Effector memory CD4-positive, alpha-beta T cell (primary cell): ENCODE data around the gene C1QTNF4.

Experiments
- DNase-seq, 3 donors: peaks; one replicate each; pipeline ENCODE4 v3.0.0-alpha.2; 2020
- H3K27ac ChIP-seq: 2 replicates; pipeline ENCODE4 v1.7.0; 2013; ENCODE audit warnings: mild to moderate bottlenecking, low read length, moderate library complexity; ENCODE audit not compliant: insufficient read depth, poor library complexity, severe bottlenecking
- H3K27me3 ChIP-seq: replicated peaks from 2 replicates; pipeline ENCODE4 v1.7.0; 2013; ENCODE audit warnings: mild to moderate bottlenecking, low read length; ENCODE audit not compliant: insufficient read depth, control insufficient read depth, poor library complexity, severe bottlenecking
- H3K36me3 ChIP-seq: 2 replicates; pipeline ENCODE4 v1.7.0; 2013; ENCODE audit warnings: mild to moderate bottlenecking, low read length, moderate library complexity; ENCODE audit not compliant: control insufficient read depth, insufficient read depth
- H3K4me1 ChIP-seq: 2 replicates; pipeline ENCODE4 v1.7.0; 2013; ENCODE audit warnings: low read length, mild to moderate bottlenecking; ENCODE audit not compliant: control insufficient read depth, insufficient read depth, poor library complexity, severe bottlenecking
- H3K4me3 ChIP-seq: 2 replicates; pipeline ENCODE4 v1.7.0; 2013; ENCODE audit warnings: low read length, low read depth, mild to moderate bottlenecking; ENCODE audit not compliant: insufficient read depth, poor library complexity, severe bottlenecking
- H3K9me3 ChIP-seq: 2 replicates; pipeline ENCODE4 v1.7.0; 2013; ENCODE audit warnings: mild to moderate bottlenecking, low read length, moderate library complexity; ENCODE audit not compliant: control insufficient read depth

The C1QTNF4 gene

GRCh38 chr11:47595967-47596366, 1.8 kb upstream of the C1QTNF4 start:
- no peak overlapping the region for H3K4me3 ChIP-seq
- H3K9me3 ChIP-seq: no peaks in the 10 kb centered on the region
- H3K27ac ChIP-seq: no peak overlapping the region
- peaks cover 14% of the 10 kb centered on the region for H3K27me3 ChIP-seq
- H3K4me1 ChIP-seq: no peaks in the 10 kb centered on the region
- no peaks in the 10 kb centered on the region for H3K36me3 ChIP-seq
- no peak for DNase-seq

DNA sequence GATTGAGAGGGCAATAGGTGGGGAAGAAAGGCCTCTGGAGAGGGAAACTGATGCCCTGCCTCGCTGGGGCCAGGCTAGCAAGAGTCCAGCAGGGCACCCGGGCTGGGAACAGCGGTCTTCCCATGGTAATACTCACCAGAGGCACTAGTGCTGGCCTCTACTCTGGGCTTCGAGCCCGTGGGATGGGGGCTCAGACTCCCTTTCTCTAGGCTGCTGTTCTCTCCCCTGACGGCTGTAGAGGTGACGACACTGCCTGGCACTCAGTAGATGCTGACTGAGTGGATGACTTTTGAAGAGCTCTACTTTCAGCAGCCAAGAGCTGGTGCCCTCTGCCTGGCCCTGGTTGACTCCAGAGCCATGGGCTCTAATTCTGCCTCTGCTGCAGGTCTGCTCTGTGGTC, 818 bp upstream of the C1QTNF4 start:
- H3K9me3 ChIP-seq: no peaks in the 10 kb centered on the region
- peaks cover 14% of the 10 kb centered on the region for H3K27me3 ChIP-seq
- no peak overlapping the region for H3K4me3 ChIP-seq
- no peaks in the 10 kb centered on the region for H3K36me3 ChIP-seq
- no peaks in the 10 kb centered on the region for H3K4me1 ChIP-seq
- no peak overlapping the region for H3K27ac ChIP-seq
- DNase-seq: no peak

GRCh38 chr11:47593492-47593933, 698 bp downstream of the C1QTNF4 start:
- H3K27me3 ChIP-seq: peaks cover 14% of the 10 kb centered on the region
- no peak overlapping the region for H3K4me3 ChIP-seq
- H3K36me3 ChIP-seq: no peaks in the 10 kb centered on the region
- no peaks in the 10 kb centered on the region for H3K9me3 ChIP-seq
- no peaks in the 10 kb centered on the region for H3K4me1 ChIP-seq
- DNase-seq: no peak
- no peak overlapping the region for H3K27ac ChIP-seq

- Histone ChIP-seq H3K27me3 (peaks cover 14% of the 10 kb centered on the region), H3K27ac (no peak overlapping the region), H3K9me3 (no peaks in the 10 kb centered on the region), H3K4me1 (no peaks in the 10 kb centered on the region), H3K36me3 (no peaks in the 10 kb centered on the region), H3K4me3 (no peak overlapping the region)
- no peak for DNase-seq
Observed at GRCh38 chr11:47592970-47593369, 1.2 kb downstream of the C1QTNF4 start.

DNA sequence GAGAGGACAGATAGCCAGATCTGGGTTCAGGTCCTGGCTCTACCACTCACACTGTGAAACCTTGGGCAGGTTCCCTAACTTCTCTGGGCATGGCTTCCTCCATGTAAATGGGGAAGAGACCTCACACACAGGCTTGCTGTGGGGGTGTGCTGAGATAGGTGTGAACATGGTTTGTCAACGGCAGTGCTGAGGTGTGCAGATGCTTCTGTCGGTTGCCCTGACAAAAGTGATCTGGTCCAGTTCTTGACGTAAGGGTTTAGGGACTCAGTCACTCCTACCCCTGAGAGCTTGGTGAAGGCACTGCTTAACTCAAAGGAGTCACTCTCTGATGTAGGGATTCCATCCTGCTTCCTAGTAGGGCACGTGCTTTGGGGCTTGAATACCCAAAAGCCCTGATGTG, 2.0 kb downstream of the C1QTNF4 start:
- peaks cover 14% of the 10 kb centered on the region for H3K27me3 ChIP-seq
- H3K4me1 ChIP-seq: no peaks in the 10 kb centered on the region
- H3K9me3 ChIP-seq: no peaks in the 10 kb centered on the region
- DNase-seq: no peak
- no peak overlapping the region for H3K4me3 ChIP-seq
- H3K27ac ChIP-seq: no peak overlapping the region
- no peaks in the 10 kb centered on the region for H3K36me3 ChIP-seq

- H3K36me3 ChIP-seq: no peaks in the 10 kb centered on the region
- H3K27me3 ChIP-seq: peaks cover 14% of the 10 kb centered on the region
- no peak for DNase-seq
- H3K4me3 ChIP-seq: no peak overlapping the region
- no peaks in the 10 kb centered on the region for H3K4me1 ChIP-seq
- no peaks in the 10 kb centered on the region for H3K9me3 ChIP-seq
- H3K27ac ChIP-seq: no peak overlapping the region
Observed at GRCh38 chr11:47591764-47592163, 2.4 kb downstream of the C1QTNF4 start.

DNA sequence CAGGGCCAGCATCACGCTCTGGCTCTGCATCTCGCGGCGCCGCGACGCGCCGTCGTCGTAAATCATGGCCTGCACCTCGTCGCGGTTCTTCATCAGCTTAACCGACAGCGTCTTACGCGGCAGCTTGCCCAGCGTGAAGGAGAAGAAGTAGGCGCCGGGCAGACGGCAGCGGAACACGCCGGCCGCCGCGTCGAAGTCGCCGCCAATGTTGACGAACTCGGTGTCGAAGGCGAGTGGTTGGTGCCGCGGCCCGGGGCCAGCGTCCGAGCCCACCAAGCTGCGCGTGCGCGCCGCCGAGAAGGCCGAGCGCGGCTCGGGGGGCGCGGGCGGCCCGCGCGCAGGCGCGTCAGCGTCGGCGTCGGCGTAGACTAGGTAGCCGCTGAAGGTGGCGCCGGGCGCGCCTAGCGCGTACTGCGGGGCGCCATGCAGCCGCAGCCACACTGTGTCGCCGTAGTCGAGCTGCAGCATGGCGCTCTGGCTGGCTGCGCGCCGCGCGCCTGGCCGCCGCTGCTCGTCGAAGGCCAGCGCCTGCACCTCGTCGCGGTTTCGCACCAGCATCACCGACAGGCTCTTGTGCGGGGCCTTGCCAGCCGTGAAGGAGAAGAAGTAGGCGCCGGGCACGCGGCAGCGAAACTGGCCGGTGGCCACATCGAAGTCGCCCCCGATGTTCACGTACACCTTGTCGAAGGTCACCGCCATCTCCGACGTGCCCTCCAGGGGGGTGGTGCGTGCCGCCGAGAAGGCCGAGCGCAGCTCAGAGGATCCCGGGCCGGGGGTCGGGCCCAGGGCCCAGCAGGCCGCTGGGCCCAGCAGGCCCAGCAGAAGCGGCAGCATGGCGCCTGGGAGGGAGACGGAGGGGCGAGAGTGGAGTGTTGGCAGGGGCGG, 4.0 kb downstream of the C1QTNF4 start:
- Histone ChIP-seq H3K27me3 (peaks cover 14% of the 10 kb centered on the region), H3K4me3 (no peak overlapping the region), H3K27ac (no peak overlapping the region), H3K9me3 (no peaks in the 10 kb centered on the region), H3K4me1 (no peaks in the 10 kb centered on the region), H3K36me3 (no peaks in the 10 kb centered on the region)
- DNase-seq: no peak

DNA sequence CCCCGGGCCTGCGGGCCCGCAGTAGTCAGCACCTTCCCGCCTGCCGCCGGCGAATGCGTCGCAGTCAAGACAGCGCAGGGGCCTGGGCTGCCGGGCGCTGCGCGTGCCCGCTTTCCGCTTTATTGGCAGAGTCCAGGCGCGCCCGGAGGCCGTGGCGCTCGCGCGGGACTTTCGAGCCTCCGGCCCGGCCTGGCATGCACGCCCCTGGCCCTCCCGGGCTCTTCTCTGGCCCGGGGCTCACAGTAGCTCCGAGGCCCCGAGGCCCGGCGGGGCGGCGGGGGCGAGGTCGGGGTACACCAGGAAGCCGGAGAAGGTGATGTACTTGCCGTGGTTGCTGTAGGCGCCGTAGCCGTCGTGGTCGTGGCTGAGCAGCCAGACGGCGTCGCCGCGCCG, 4.6 kb downstream of the C1QTNF4 start:
- H3K4me1 ChIP-seq: no peaks in the 10 kb centered on the region
- H3K27ac ChIP-seq: no peak overlapping the region
- no peaks in the 10 kb centered on the region for H3K9me3 ChIP-seq
- no peak overlapping the region for H3K4me3 ChIP-seq
- no peak for DNase-seq
- peaks cover 14% of the 10 kb centered on the region for H3K27me3 ChIP-seq
- no peaks in the 10 kb centered on the region for H3K36me3 ChIP-seq

GRCh38 chr11:47589118-47589517, 5.1 kb downstream of the C1QTNF4 start:
- no peaks in the 10 kb centered on the region for H3K9me3 ChIP-seq
- no peak overlapping the region for H3K4me3 ChIP-seq
- H3K36me3 ChIP-seq: peaks cover 3% of the 10 kb centered on the region
- peaks cover 10% of the 10 kb centered on the region for H3K27me3 ChIP-seq
- no peak overlapping the region for H3K27ac ChIP-seq
- H3K4me1 ChIP-seq: no peaks in the 10 kb centered on the region
- no peak for DNase-seq

- H3K4me3 ChIP-seq: no peak overlapping the region
- no peak for DNase-seq
- H3K27me3 ChIP-seq: no peaks in the 10 kb centered on the region
- H3K36me3 ChIP-seq: peaks cover 16% of the 10 kb centered on the region
- H3K9me3 ChIP-seq: no peaks in the 10 kb centered on the region
- no peak overlapping the region for H3K27ac ChIP-seq
- no peaks in the 10 kb centered on the region for H3K4me1 ChIP-seq
Observed at GRCh38 chr11:47587723-47588326, 6.4 kb downstream of the C1QTNF4 start.
